Erythroblast (primary cell): ENCODE measurements around the gene ISM1.

Experiments
- GATA1 ChIP-seq: IDR thresholded peaks from 2 replicates; pipeline ENCODE4 v1.6.1; 2011; ENCODE audit warnings: low read depth, mild to moderate bottlenecking, control low read depth, low read length, moderate library complexity
- POLR2A ChIP-seq: IDR thresholded peaks from 2 replicates; pipeline ENCODE4 v1.6.1; 2011; ENCODE audit warnings: mild to moderate bottlenecking, low read length

- TF ChIP-seq POLR2A (no peak), GATA1 (no peak)
Observed at GRCh38 chr20:13322621-13323020, 101.5 kb downstream of the ISM1 start.
